IMR-90 (cell line): ENCODE results near the gene RPL37. TPM values are rescaled to one million over a fixed set of nuclear protein-coding genes. Genes with fewer than 3 reads are reported as not detected.

ENCODE experiments used
- ATAC-seq: fragments of 200-7000 bp; cut with Tn5 transposase; 2 replicates; pipeline ENCODE4 v1.9.1; 2020; ENCODE audit warnings: low read depth, mild to moderate bottlenecking, moderate library complexity
- BruUV-seq: library from RNA; stranded (reverse); fragments of 400-500 nt; replicated peaks from 2 replicates; lab custom pipeline; 2021; lab: Mats Ljungman, UMichigan
- CTCF ChIA-PET: fragments of 300-600 bp; formaldehyde crosslinking; extraction: SDS; loops from one replicate; lab custom pipeline; 2021; ENCODE audit warnings: antibody characterized with exemption; lab: Yijun Ruan, JAX
- POLR2A ChIA-PET: fragments of 300-600 bp; sonication (Branson Sonifier 250); formaldehyde crosslinking; loops from one replicate; lab custom pipeline; 2022; ENCODE audit warnings: antibody characterized with exemption; ENCODE audit not compliant: unreplicated experiment; lab: Charles Lee
- DNase-seq: peaks from one replicate; pipeline ENCODE4 v3.0.0; 2013
- H2AFZ ChIP-seq: replicated peaks from 2 replicates; pipeline ENCODE3; 2013; ENCODE audit warnings: low read length, mild to moderate bottlenecking; ENCODE audit not compliant: poor library complexity
- H2AK5ac ChIP-seq: 2 replicates; pipeline ENCODE4 v1.6.1; 2013; ENCODE audit warnings: low read depth, low read length, inconsistent platforms
- H2AK9ac ChIP-seq: replicated peaks from 2 replicates; pipeline ENCODE3; 2013; ENCODE audit warnings: mild to moderate bottlenecking, low read depth, low read length, moderate library complexity; ENCODE audit not compliant: poor library complexity
- H2BK120ac ChIP-seq: 2 replicates; pipeline ENCODE4 v1.6.1; 2013; ENCODE audit warnings: low read depth, low read length, inconsistent platforms
- H2BK15ac ChIP-seq: 3 replicates; pipeline ENCODE4 v1.6.1; 2013; ENCODE audit warnings: low read depth, low read length, inconsistent platforms
- H2BK20ac ChIP-seq: 2 replicates; pipeline ENCODE4 v1.6.1; 2013; ENCODE audit warnings: low read depth, mild to moderate bottlenecking, inconsistent platforms, low read length, moderate library complexity
- H2BK5ac ChIP-seq: 2 replicates; pipeline ENCODE4 v1.6.1; 2013; ENCODE audit warnings: mild to moderate bottlenecking, low read depth, low read length, inconsistent platforms; ENCODE audit not compliant: poor library complexity, severe bottlenecking
- H3K14ac ChIP-seq: replicated peaks from 2 replicates; pipeline ENCODE4 v1.6.1; 2013; ENCODE audit warnings: low read depth, low read length, inconsistent platforms
- H3K18ac ChIP-seq: 2 replicates; pipeline ENCODE4 v1.6.1; 2013; ENCODE audit warnings: low read depth, low read length, control low read depth
- H3K23ac ChIP-seq: 2 replicates; pipeline ENCODE4 v1.6.1; 2013; ENCODE audit warnings: low read depth, low read length, inconsistent platforms
- H3K27ac ChIP-seq: 2 replicates; pipeline ENCODE4 v1.5.1; 2013; ENCODE audit warnings: mild to moderate bottlenecking, control low read depth, low read length; ENCODE audit not compliant: insufficient read depth
- H3K27me3 ChIP-seq: 2 replicates; pipeline ENCODE4 v1.6.1; 2013; ENCODE audit warnings: low read length; ENCODE audit not compliant: control insufficient read depth, insufficient read depth
- H3K36me3 ChIP-seq: 2 replicates; pipeline ENCODE4 v1.6.1; 2013; ENCODE audit warnings: low read length, mixed read lengths; ENCODE audit not compliant: control insufficient read depth, insufficient read depth
- H3K4ac ChIP-seq: 2 replicates; pipeline ENCODE4 v1.6.1; 2013; ENCODE audit warnings: low read depth, low read length, inconsistent platforms
- H3K4me1 ChIP-seq: 2 replicates; pipeline ENCODE4 v1.6.1; 2013; ENCODE audit warnings: low read length, mixed read lengths; ENCODE audit not compliant: control insufficient read depth, insufficient read depth
- H3K4me2 ChIP-seq: 2 replicates; pipeline ENCODE4 v1.6.1; 2013; ENCODE audit warnings: low read depth, mild to moderate bottlenecking, control low read depth, low read length, moderate library complexity
- H3K4me3 ChIP-seq: 2 replicates; pipeline ENCODE4 v1.5.1; 2013; ENCODE audit warnings: low read depth, mild to moderate bottlenecking, control low read depth, low read length, moderate library complexity; ENCODE audit not compliant: insufficient read depth
- H3K56ac ChIP-seq: 2 replicates; pipeline ENCODE4 v1.6.1; 2013; ENCODE audit warnings: low read length, inconsistent platforms; ENCODE audit not compliant: insufficient read depth; ENCODE audit errors: extremely low read depth
- H3K79me1 ChIP-seq, 2 experiments: 2 replicates each; pipeline ENCODE4 v1.6.1; 2013; ENCODE audit warnings: low read length in 2 of 2, inconsistent platforms in 1 of 2, low read depth in 1 of 2
- H3K9ac ChIP-seq: 2 replicates; pipeline ENCODE4 v1.6.1; 2013; ENCODE audit warnings: low read depth, low read length, control low read depth
- H3K9me1 ChIP-seq: 2 replicates; pipeline ENCODE4 v1.6.1; 2013; ENCODE audit warnings: low read length, inconsistent platforms; ENCODE audit not compliant: insufficient read depth
- H3K9me3 ChIP-seq: 2 replicates; pipeline ENCODE4 v1.6.1; 2013; ENCODE audit warnings: low read length; ENCODE audit not compliant: control insufficient read depth, insufficient read depth
- H4K20me1 ChIP-seq: 2 replicates; pipeline ENCODE4 v1.6.1; 2013; ENCODE audit warnings: low read length, inconsistent platforms; ENCODE audit not compliant: insufficient read depth
- H4K5ac ChIP-seq: 2 replicates; pipeline ENCODE4 v1.6.1; 2013; ENCODE audit warnings: mild to moderate bottlenecking, low read depth, low read length, control low read depth
- H4K8ac ChIP-seq, 2 experiments: 2 replicates each; pipeline ENCODE4 v1.6.1; 2013; ENCODE audit warnings: low read depth in 2 of 2, low read length in 2 of 2, control low read depth in 1 of 2, inconsistent platforms in 1 of 2
- H4K91ac ChIP-seq: 2 replicates; pipeline ENCODE4 v1.6.1; 2013; ENCODE audit warnings: low read depth, low read length, inconsistent platforms; ENCODE audit not compliant: insufficient read depth
- CEBPB ChIP-seq: IDR thresholded peaks from 2 replicates; pipeline ENCODE4 v1.6.1; 2012; ENCODE audit warnings: low read depth, low read length, improper control_type of control experiment
- CTCF ChIP-seq: conservative IDR thresholded peaks from 2 replicates; pipeline ENCODE4 v1.5.1; 2012; ENCODE audit warnings: mild to moderate bottlenecking, low read depth, low read length, improper control_type of control experiment
- ELK1 ChIP-seq: fragments of 150-350 bp; IDR thresholded peaks from 2 replicates; pipeline ENCODE4 v1.6.1; 2016; ENCODE audit warnings: low read depth, mild to moderate bottlenecking, low read length, moderate library complexity, borderline replicate concordance
- FOS ChIP-seq: fragments of 150-350 bp; IDR thresholded peaks from 2 replicates; pipeline ENCODE4 v1.6.1; 2016; ENCODE audit warnings: low read depth, low read length
- MAFK ChIP-seq: IDR thresholded peaks from 2 replicates; pipeline ENCODE4 v1.6.1; 2012; ENCODE audit warnings: low read depth, low read length, improper control_type of control experiment
- POLR2A ChIP-seq: IDR thresholded peaks from 2 replicates; pipeline ENCODE4 v1.6.1; 2012; ENCODE audit warnings: mild to moderate bottlenecking, low read depth, low read length
- RAD21 ChIP-seq: IDR thresholded peaks from 2 replicates; pipeline ENCODE4 v1.6.1; 2012; ENCODE audit warnings: low read length, improper control_type of control experiment
- RFX5 ChIP-seq: IDR thresholded peaks from 2 replicates; pipeline ENCODE4 v1.8.0; 2012; ENCODE audit warnings: low read depth, mild to moderate bottlenecking, low read length, moderate library complexity
- SMC3 ChIP-seq: fragments of 150-350 bp; IDR thresholded peaks from 2 replicates; pipeline ENCODE4 v1.6.1; 2016; ENCODE audit warnings: low read depth, mild to moderate bottlenecking, antibody characterized with exemption, low read length, moderate library complexity
- WGBS, 2 experiments: methylation state at CpG; one replicate each; pipeline versions ENCODE4 v1.1.5 to v1.1.7; 2013; ENCODE audit warnings: missing lambda C conversion rate in 2 of 2; ENCODE audit not compliant: insufficient read length in 1 of 2; ENCODE audit errors: extremely low coverage in 2 of 2; 5-methylcytosine and 5-hydroxymethylcytosine counted together
- dilution Hi-C: fragments of 300-500 bp; cut with HindIII; formaldehyde crosslinking; loops from one replicate; pipeline ENCODE4 v1.14.3; 2018; ENCODE audit warnings: low sequenced_read_pairs; ENCODE audit not compliant: unreplicated experiment
- in situ Hi-C: fragments of 300-500 bp; cut with MboI; formaldehyde crosslinking; loops from 3 replicates; pipeline ENCODE4 v1.14.3; 2019; ENCODE audit warnings: low sequenced_read_pairs, inconsistent platforms, mixed read lengths
- intact Hi-C: fragments of 100-400 bp; cut with micrococcal nuclease; formaldehyde crosslinking; loops from 2 replicates; pipeline ENCODE4 v1.10.0; 2022
- polyA plus RNA-seq, 3 experiments: library from polyadenylated mRNA; depleted of rRNA; stranded (reverse); fragments of >200 nt; gene quantifications; 2 replicates each; pipeline ENCODE4 v1.2.3, GENCODE V29; 2012; ENCODE audit warnings: low replicate concordance in 1 of 3
- total RNA-seq: library from RNA; depleted of rRNA; stranded (reverse); fragments of >200 nt; gene quantifications from 2 replicates; pipeline ENCODE4 v1.2.3, GENCODE V29; 2012

The RPL37 gene
- total and polyA plus RNA-seq, 2 of the 4 experiments (the other 2 are of a cell fraction), result 35.3 to 294 TPM

- WGBS, 2 experiments, result no CpG with 5 or more reads among the region's 2 CpGs
- TF ChIP-seq CEBPB, result no peak
- no peak for TF ChIP-seq CTCF
- no peak for TF ChIP-seq FOS
- TF ChIP-seq MAFK, result no peak
- TF ChIP-seq POLR2A, result no peak
- no peak for TF ChIP-seq RAD21
- TF ChIP-seq RFX5, result no peak
- TF ChIP-seq ELK1, result no peak
- no peak for TF ChIP-seq SMC3
- H3K4ac ChIP-seq, result no peak overlapping the region
- no peaks in the 10 kb centered on the region for H3K4me1 ChIP-seq
- H3K4me2 ChIP-seq, result no peak overlapping the region
- no peak overlapping the region for H2AK9ac ChIP-seq
- intact Hi-C loops (no loop called here), in situ Hi-C loops (no loop called here), dilution Hi-C loops (no loop called here)
- no peak overlapping the region for H3K4me3 ChIP-seq
- no peak overlapping the region for H3K23ac ChIP-seq
- H3K36me3 ChIP-seq, result no peaks in the 10 kb centered on the region
- H2BK120ac ChIP-seq, result no peak overlapping the region
- H2BK5ac ChIP-seq, result no peak overlapping the region
- H2BK15ac ChIP-seq, result no peak overlapping the region
- no peak overlapping the region for H2AFZ ChIP-seq
- H3K14ac ChIP-seq, result no peak overlapping the region
- no peak overlapping the region for H2AK5ac ChIP-seq
- CTCF ChIA-PET, result no interaction called here
- H3K9me3 ChIP-seq, result no peaks in the 10 kb centered on the region
- BruUV-seq, result no TSS peak
- no peak overlapping the region for H3K27ac ChIP-seq
- POLR2A ChIA-PET, result no interaction called here
- H3K56ac ChIP-seq, result no peak overlapping the region
- no peaks in the 10 kb centered on the region for H3K9me1 ChIP-seq
- H4K8ac ChIP-seq, result no peak overlapping the region
- no peak overlapping the region for H4K91ac ChIP-seq
- H4K5ac ChIP-seq, result no peak overlapping the region
- H3K9ac ChIP-seq, result no peak overlapping the region
- no peak for ATAC-seq
- H3K18ac ChIP-seq, result no peak overlapping the region
- no peaks in the 10 kb centered on the region for H4K20me1 ChIP-seq
- no peaks in the 10 kb centered on the region for H3K79me1 ChIP-seq
- no peak for DNase-seq
- no peak overlapping the region for H2BK20ac ChIP-seq
- no peaks in the 10 kb centered on the region for H3K27me3 ChIP-seq
These were observed 11.3 kb upstream of the RPL37 start for GRCh38 chr5:40846371-40846770.
